ENCODE results near the gene RBMX. TPM values are rescaled to one million over a fixed set of nuclear protein-coding genes. Genes with fewer than 3 reads are reported as not detected.

RBMX gene
- total RNA-seq, 2 donors from 2014 or later = 380 to 396 TPM

DNA sequence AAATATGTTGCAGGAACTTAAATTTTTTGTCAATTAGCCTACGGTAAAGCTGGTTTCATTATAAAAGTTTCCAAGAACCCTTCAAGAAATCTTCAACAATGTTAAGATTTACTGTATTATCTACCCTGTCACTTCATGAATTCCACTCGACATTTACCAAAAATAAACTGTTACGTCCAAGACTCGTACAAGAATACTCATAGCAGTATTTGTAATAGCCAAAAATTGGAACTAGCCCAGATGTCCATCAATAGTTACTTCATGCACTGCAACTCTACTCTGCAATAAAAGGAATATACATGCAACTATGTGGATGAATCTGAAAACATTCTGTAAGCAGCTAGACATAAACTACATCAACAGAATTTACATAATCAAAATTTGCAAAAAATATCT is 13.4 kb downstream of the RBMX start:
- TF ChIP-seq CTCF (conservative IDR thresholded peaks at IDR 0.05) = no peak
- no peaks in the 10 kb centered on the region for H3K27me3 ChIP-seq (ENCODE audit: control insufficient read depth, insufficient read depth, low read length, poor library complexity, severe bottlenecking)
- WGBS, 2 experiments (ENCODE audit: insufficient coverage in 1 of 2, insufficient read length in 1 of 2) = 94% methylated on average over 3 to 4 of the region's 4 CpGs
- H3K36me3 ChIP-seq (ENCODE audit: control insufficient read depth, insufficient read depth, low read length) = peaks cover 64% of the 10 kb centered on the region
- DNase-seq = no peak
- no peaks in the 10 kb centered on the region for H3K4me1 ChIP-seq (ENCODE audit: control insufficient read depth, insufficient read depth, low read length)
- Mint-ChIP-seq H3K4me3 (no peak overlapping the region), H3K9me3 (peaks cover 35% of the 10 kb centered on the region), H3K36me3 (ENCODE audit: low read depth) (peaks cover 71% of the 10 kb centered on the region), H3K27me3 (ENCODE audit: insufficient read depth) (no peaks in the 10 kb centered on the region), H3K27ac (no peak overlapping the region), H3K4me1 (no peaks in the 10 kb centered on the region)
- H3K9me3 ChIP-seq (ENCODE audit: control insufficient read depth, low read length) = no peaks in the 10 kb centered on the region
- H3K27ac ChIP-seq (ENCODE audit: low read depth, low read length) = no peak overlapping the region
- no peak overlapping the region for H3K4me3 ChIP-seq (ENCODE audit: low read length)
- no peak overlapping the region for H3K9ac ChIP-seq (ENCODE audit: extremely low read depth, low read length, poor library complexity, severe bottlenecking)

DNA sequence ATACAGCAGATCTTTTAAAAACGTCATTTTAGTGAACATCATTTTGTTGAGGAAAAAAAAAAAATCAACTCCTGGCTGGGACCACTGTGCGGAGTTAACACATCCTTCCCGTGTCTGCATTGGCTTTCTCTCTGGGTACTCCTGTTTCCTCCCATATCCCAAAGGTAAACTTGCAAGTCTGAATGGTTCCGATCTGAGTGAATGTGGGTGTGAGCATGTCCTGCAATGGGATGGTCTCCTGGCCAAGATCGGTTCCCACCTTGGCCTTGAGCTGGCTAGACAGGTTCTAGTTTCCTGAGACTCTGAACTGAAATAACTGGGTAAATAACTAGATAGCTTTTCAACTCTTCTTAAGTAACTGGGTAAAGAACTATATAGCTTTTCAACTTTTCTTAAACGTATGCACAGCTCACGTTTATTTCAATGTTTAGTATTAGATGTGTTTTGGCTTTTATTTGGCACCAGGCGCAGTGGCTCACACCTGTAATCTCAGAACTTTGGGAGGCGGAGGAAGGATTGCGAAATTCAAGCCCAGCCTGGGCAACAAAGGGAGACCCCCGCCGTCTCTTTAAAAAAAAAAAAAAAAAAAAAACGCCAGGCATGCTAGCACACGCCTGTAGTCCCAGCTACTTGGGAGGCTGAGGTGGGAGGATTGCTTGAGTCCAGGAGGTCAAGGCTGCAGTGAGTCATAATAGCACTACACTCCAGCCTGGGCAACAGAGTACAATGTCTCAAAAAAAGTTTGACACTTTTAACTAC is 14.0 kb downstream of the RBMX start:
- H3K4me1 Mint-ChIP-seq = no peaks in the 10 kb centered on the region
- Histone ChIP-seq H3K27me3 (ENCODE audit: control insufficient read depth, insufficient read depth, low read length, poor library complexity, severe bottlenecking) (no peaks in the 10 kb centered on the region), H3K4me1 (ENCODE audit: control insufficient read depth, insufficient read depth, low read length) (no peaks in the 10 kb centered on the region), H3K9ac (ENCODE audit: extremely low read depth, low read length, poor library complexity, severe bottlenecking) (no peak overlapping the region), H3K9me3 (ENCODE audit: control insufficient read depth, low read length) (no peaks in the 10 kb centered on the region), H3K36me3 (ENCODE audit: control insufficient read depth, insufficient read depth, low read length) (peaks cover 64% of the 10 kb centered on the region), H3K4me3 (ENCODE audit: low read length) (no peak overlapping the region), H3K27ac (ENCODE audit: low read depth, low read length) (no peak overlapping the region)
- H3K27me3 Mint-ChIP-seq (ENCODE audit: insufficient read depth) = no peaks in the 10 kb centered on the region
- peaks cover 34% of the 10 kb centered on the region for H3K9me3 Mint-ChIP-seq
- 88 to 94% methylated on average over 3 to 10 of the region's 14 CpGs for WGBS, 2 experiments (ENCODE audit: insufficient coverage in 1 of 2, insufficient read length in 1 of 2)
- DNase-seq = no peak
- no peak overlapping the region for H3K4me3 Mint-ChIP-seq
- TF ChIP-seq CTCF (conservative IDR thresholded peaks at IDR 0.05) = no peak
- H3K27ac Mint-ChIP-seq = no peak overlapping the region
- H3K36me3 Mint-ChIP-seq (ENCODE audit: low read depth) = peaks cover 71% of the 10 kb centered on the region

DNA sequence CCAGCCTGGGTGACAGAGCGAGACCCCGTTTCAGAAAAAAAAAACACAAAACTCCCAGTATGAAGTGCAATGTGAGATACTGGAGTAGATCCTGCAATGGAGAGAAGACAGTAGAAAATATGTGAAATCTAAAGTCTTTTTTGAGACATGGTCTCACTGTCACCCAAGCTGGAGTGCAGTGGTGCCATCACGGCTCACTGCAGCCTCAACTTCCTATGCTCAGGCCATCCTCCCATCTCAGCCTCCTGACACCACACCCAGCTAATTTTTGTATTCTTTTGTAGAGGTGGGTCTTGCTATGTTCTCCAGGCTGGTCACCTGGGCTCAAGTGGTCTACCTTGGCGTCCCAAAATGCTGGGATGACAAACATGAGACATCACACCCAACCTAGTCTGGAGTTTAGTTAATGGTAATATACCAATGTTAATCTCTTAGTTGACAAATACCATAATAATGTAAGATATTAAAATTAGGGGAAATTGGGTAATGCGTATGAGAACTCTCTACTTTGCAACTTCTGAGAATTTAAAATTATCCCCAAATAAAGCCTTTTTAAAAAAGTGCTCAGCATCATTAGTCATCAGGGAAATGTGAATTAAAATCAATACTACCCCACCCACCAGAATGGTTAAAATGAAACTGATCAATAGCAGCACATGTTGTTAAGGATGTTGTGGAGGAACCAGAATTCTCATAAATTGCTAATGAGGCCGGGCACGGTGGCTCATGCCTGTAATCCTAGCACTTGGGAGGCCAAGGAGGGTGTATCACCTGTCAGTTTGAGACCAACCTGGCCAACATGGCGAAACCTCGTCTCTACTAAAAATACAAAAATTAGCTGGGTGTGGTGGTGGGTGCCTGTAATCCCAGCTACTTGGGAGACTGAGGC is 15.0 kb downstream of the RBMX start:
- no peaks in the 10 kb centered on the region for H3K4me1 ChIP-seq (ENCODE audit: control insufficient read depth, insufficient read depth, low read length)
- no peak for DNase-seq
- Mint-ChIP-seq H3K4me3 (no peak overlapping the region), H3K36me3 (ENCODE audit: low read depth) (peaks cover 77% of the 10 kb centered on the region), H3K9me3 (peaks cover 39% of the 10 kb centered on the region), H3K27me3 (ENCODE audit: insufficient read depth) (no peaks in the 10 kb centered on the region), H3K4me1 (no peaks in the 10 kb centered on the region), H3K27ac (no peak overlapping the region)
- no peak overlapping the region for H3K4me3 ChIP-seq (ENCODE audit: low read length)
- no peaks in the 10 kb centered on the region for H3K27me3 ChIP-seq (ENCODE audit: control insufficient read depth, insufficient read depth, low read length, poor library complexity, severe bottlenecking)
- no peaks in the 10 kb centered on the region for H3K9me3 ChIP-seq (ENCODE audit: control insufficient read depth, low read length)
- 97% methylated on average over 3 of the region's 9 CpGs; no CpG with 5 or more reads in 1 of the 2 experiments for WGBS, 2 experiments (ENCODE audit: insufficient coverage in 1 of 2, insufficient read length in 1 of 2)
- TF ChIP-seq CTCF (conservative IDR thresholded peaks at IDR 0.05) = no peak
- no peak overlapping the region for H3K27ac ChIP-seq (ENCODE audit: low read depth, low read length)
- no peak overlapping the region for H3K9ac ChIP-seq (ENCODE audit: extremely low read depth, low read length, poor library complexity, severe bottlenecking)
- H3K36me3 ChIP-seq (ENCODE audit: control insufficient read depth, insufficient read depth, low read length) = peaks cover 61% of the 10 kb centered on the region

Measured in endodermal cell (in vitro differentiated cells).